SH-SY5Y (cell line): ENCODE results near the gene GFER.

ENCODE experiments used
- GATA2 ChIP-seq: IDR thresholded peaks from 2 replicates; pipeline ENCODE4 v1.6.1; 2011; ENCODE audit warnings: mild to moderate bottlenecking, low read depth, low read length
- GATA3 ChIP-seq: IDR thresholded peaks from 2 replicates; pipeline ENCODE4 v1.6.1; 2011; ENCODE audit warnings: low read depth, mild to moderate bottlenecking, low read length, moderate library complexity

DNA sequence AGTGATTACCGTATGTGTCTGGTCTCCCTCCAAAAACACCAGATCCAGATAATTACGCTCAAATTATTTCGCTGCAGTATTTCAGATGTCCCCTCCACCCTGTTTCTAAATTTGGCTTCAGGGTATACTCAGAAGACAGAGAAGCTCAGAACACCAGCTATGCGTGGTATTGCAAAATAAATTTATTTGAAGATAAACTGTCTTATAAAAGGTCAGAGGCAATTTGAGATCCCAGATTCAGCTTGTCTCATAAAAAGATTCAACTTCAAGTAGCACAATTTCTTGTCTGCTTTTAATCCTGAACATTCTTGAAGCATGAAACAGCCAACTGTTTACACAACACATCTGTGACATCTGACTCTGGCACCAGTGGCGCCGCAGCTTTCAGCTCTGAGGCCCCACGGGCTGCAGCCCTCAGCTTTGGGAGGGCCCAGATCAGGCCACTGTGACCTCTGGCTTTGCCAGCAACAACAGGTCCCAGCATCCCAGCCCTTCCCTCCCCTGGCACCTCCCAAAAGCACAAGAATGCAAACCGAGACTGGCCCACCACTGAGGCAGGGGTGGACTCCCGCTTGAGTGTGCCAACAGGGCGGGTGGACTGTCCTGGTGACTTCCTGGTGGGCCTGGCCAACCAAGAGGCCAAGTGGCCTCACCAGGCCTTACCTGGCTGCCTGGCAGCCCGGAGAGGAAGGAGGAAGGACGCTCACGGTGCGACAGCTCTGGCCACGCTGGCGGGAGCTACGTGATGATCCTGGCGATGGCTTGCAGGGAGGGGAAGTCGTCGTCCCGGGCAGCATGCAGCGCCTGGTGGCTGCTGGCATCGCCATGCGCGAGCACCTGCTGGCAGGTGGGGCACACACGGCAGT is 13.7 kb downstream of the GFER start:
- TF ChIP-seq GATA2 (no peak), GATA3 (no peak)
